ENCODE results near the gene SLC10A6.
A peak's percentile ranks its signal among the peaks of the same experiment; 100 is the strongest.

Gene SLC10A6

GRCh38 chr4:86848732-86849619, at the start of gene SLC10A6:
Gene SLC10A6 (minus strand): TSS chr4:86849384. CDS start chr4:86849115, 269 bp downstream.
- TF ChIP-seq MYC (IDR thresholded peaks at IDR 0.05; ENCODE audit: low read depth, low read length) (no peak), CTCF (IDR thresholded peaks at IDR 0.05; ENCODE audit: low read depth, low read length) (no peak)
- no peak for DNase-seq (ENCODE audit: low read depth)
- H3K4me3 ChIP-seq (ENCODE audit: low read depth, low read length): no peak within 1 kb of the TSS

GRCh38 chr4:86898562-86898961, 49.4 kb upstream of the SLC10A6 start:
- peak; percentile 14 for TF ChIP-seq CTCF (IDR thresholded peaks at IDR 0.05; ENCODE audit: low read depth, low read length)
- no peak for TF ChIP-seq MYC (IDR thresholded peaks at IDR 0.05; ENCODE audit: low read depth, low read length)
- TF ChIP-seq MAX (IDR thresholded peaks at IDR 0.05; ENCODE audit: low read depth, low read length): no peak
- TF ChIP-seq POLR2A (IDR thresholded peaks at IDR 0.05; ENCODE audit: extremely low read depth, insufficient read length): no peak
- no peak overlapping the region for H3K4me3 ChIP-seq (ENCODE audit: low read depth, low read length)
- peak; percentile 38 for DNase-seq (ENCODE audit: low read depth)

- TF ChIP-seq POLR2A (IDR thresholded peaks at IDR 0.05; ENCODE audit: extremely low read depth, insufficient read length) (no peak), MAX (IDR thresholded peaks at IDR 0.05; ENCODE audit: low read depth, low read length) (no peak), CTCF (IDR thresholded peaks at IDR 0.05; ENCODE audit: low read depth, low read length) (no peak), MYC (IDR thresholded peaks at IDR 0.05; ENCODE audit: low read depth, low read length) (no peak)
- no peak for DNase-seq (ENCODE audit: low read depth)
- H3K4me3 ChIP-seq (ENCODE audit: low read depth, low read length): no peak overlapping the region
Observed at GRCh38 chr4:86896596-86896995, 47.4 kb upstream of the SLC10A6 start.

GRCh38 chr4:86895692-86896488, 46.7 kb upstream of the SLC10A6 start:
- DNase-seq (ENCODE audit: low read depth): peak; percentile 75
- no peak overlapping the region for H3K4me3 ChIP-seq (ENCODE audit: low read depth, low read length)
- TF ChIP-seq POLR2A (IDR thresholded peaks at IDR 0.05; ENCODE audit: extremely low read depth, insufficient read length): no peak
- TF ChIP-seq MAX (IDR thresholded peaks at IDR 0.05; ENCODE audit: low read depth, low read length): peak; percentile 10; the same call in 1 of the 2 replicates
- TF ChIP-seq CTCF (IDR thresholded peaks at IDR 0.05; ENCODE audit: low read depth, low read length): peak; percentile 54

- peak; percentile 22 for DNase-seq (ENCODE audit: low read depth)
- H3K4me3 ChIP-seq (ENCODE audit: low read depth, low read length): no peak overlapping the region
- TF ChIP-seq MAX (IDR thresholded peaks at IDR 0.05; ENCODE audit: low read depth, low read length) (no peak), POLR2A (IDR thresholded peaks at IDR 0.05; ENCODE audit: extremely low read depth, insufficient read length) (no peak), CTCF (IDR thresholded peaks at IDR 0.05; ENCODE audit: low read depth, low read length) (no peak), MYC (IDR thresholded peaks at IDR 0.05; ENCODE audit: low read depth, low read length) (no peak)
Observed at GRCh38 chr4:86894455-86894854, 45.3 kb upstream of the SLC10A6 start.
